HL-60 (cell line): Measurements from ENCODE around the gene ARID1B.

Source experiments
- DNase-seq, 2 experiments: peaks; one replicate each; pipeline ENCODE4 v3.0.0-alpha.2; 2010 to 2020; ENCODE audit warnings: low read depth in 1 of 2, low spot score in 1 of 2
- H3K27ac ChIP-seq: fragments of 250-450 bp; sonication (Bioruptor Pico); replicated peaks from 2 replicates; pipeline ENCODE4 v1.5.1; 2020; ENCODE audit warnings: mild to moderate bottlenecking, moderate library complexity
- H3K27me3 ChIP-seq: fragments of 250-450 bp; sonication (Bioruptor Pico); 2 replicates; pipeline ENCODE4 v1.5.1; 2021; ENCODE audit warnings: mild to moderate bottlenecking, moderate library complexity; ENCODE audit not compliant: insufficient read depth, poor library complexity, severe bottlenecking
- H3K4me3 ChIP-seq: replicated peaks from 2 replicates; pipeline ENCODE4 v1.5.1; 2011; ENCODE audit warnings: mild to moderate bottlenecking, control low read depth, low read length; ENCODE audit not compliant: insufficient read depth
- GABPA ChIP-seq: IDR thresholded peaks from 2 replicates; pipeline ENCODE4 v1.6.1; 2012; ENCODE audit warnings: low read depth
- POLR2AphosphoS5 ChIP-seq: IDR thresholded peaks from 2 replicates; pipeline ENCODE4 v1.6.1; 2012; ENCODE audit warnings: low read depth
- SPI1 ChIP-seq: IDR thresholded peaks from 2 replicates; pipeline ENCODE4 v1.6.1; 2012; ENCODE audit warnings: low read depth, mild to moderate bottlenecking, borderline replicate concordance
- TF ChIP-seq, protein P1 (sequence below): IDR thresholded peaks from 2 replicates; pipeline ENCODE4 v1.6.1; 2012; ENCODE audit warnings: low read depth; ENCODE audit not compliant: insufficient replicate concordance
- TF ChIP-seq, protein P2 (sequence below): IDR thresholded peaks from one replicate; pipeline ENCODE4 v1.5.1; 2011; ENCODE audit warnings: low read length, control low read depth, inconsistent platforms; ENCODE audit not compliant: insufficient read depth

ARID1B gene

DNA sequence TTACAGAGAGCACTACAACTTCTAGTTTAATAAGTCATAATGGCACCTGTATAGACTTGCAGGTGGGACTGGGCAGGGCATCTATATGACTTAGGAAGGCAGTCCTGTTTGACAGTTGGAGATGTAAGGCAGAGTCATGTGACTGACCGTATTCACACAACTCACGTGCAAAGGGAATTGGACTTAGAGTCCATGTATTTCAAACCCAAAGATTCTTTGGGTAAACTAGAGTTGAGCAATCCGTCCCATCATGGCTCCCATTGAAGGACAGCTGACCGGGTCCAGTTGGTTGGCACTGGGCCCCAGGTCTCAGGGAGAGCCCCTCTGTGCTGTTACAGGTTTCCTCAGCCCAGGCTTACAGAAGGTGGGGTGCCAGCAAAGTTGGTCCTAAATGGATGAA, 121.9 kb downstream of the ARID1B start:
- Histone ChIP-seq H3K27me3 (no peaks in the 10 kb centered on the region), H3K4me3 (no peak overlapping the region), H3K27ac (no peak overlapping the region)
- no peak for DNase-seq
- TF ChIP-seq, protein P1, sequence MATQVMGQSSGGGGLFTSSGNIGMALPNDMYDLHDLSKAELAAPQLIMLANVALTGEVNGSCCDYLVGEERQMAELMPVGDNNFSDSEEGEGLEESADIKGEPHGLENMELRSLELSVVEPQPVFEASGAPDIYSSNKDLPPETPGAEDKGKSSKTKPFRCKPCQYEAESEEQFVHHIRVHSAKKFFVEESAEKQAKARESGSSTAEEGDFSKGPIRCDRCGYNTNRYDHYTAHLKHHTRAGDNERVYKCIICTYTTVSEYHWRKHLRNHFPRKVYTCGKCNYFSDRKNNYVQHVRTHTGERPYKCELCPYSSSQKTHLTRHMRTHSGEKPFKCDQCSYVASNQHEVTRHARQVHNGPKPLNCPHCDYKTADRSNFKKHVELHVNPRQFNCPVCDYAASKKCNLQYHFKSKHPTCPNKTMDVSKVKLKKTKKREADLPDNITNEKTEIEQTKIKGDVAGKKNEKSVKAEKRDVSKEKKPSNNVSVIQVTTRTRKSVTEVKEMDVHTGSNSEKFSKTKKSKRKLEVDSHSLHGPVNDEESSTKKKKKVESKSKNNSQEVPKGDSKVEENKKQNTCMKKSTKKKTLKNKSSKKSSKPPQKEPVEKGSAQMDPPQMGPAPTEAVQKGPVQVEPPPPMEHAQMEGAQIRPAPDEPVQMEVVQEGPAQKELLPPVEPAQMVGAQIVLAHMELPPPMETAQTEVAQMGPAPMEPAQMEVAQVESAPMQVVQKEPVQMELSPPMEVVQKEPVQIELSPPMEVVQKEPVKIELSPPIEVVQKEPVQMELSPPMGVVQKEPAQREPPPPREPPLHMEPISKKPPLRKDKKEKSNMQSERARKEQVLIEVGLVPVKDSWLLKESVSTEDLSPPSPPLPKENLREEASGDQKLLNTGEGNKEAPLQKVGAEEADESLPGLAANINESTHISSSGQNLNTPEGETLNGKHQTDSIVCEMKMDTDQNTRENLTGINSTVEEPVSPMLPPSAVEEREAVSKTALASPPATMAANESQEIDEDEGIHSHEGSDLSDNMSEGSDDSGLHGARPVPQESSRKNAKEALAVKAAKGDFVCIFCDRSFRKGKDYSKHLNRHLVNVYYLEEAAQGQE: no peak
- no peak for TF ChIP-seq SPI1
- no peak for TF ChIP-seq POLR2AphosphoS5
- no peak for TF ChIP-seq GABPA
- TF ChIP-seq, protein P2, sequence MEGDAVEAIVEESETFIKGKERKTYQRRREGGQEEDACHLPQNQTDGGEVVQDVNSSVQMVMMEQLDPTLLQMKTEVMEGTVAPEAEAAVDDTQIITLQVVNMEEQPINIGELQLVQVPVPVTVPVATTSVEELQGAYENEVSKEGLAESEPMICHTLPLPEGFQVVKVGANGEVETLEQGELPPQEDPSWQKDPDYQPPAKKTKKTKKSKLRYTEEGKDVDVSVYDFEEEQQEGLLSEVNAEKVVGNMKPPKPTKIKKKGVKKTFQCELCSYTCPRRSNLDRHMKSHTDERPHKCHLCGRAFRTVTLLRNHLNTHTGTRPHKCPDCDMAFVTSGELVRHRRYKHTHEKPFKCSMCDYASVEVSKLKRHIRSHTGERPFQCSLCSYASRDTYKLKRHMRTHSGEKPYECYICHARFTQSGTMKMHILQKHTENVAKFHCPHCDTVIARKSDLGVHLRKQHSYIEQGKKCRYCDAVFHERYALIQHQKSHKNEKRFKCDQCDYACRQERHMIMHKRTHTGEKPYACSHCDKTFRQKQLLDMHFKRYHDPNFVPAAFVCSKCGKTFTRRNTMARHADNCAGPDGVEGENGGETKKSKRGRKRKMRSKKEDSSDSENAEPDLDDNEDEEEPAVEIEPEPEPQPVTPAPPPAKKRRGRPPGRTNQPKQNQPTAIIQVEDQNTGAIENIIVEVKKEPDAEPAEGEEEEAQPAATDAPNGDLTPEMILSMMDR: no peak

DNA sequence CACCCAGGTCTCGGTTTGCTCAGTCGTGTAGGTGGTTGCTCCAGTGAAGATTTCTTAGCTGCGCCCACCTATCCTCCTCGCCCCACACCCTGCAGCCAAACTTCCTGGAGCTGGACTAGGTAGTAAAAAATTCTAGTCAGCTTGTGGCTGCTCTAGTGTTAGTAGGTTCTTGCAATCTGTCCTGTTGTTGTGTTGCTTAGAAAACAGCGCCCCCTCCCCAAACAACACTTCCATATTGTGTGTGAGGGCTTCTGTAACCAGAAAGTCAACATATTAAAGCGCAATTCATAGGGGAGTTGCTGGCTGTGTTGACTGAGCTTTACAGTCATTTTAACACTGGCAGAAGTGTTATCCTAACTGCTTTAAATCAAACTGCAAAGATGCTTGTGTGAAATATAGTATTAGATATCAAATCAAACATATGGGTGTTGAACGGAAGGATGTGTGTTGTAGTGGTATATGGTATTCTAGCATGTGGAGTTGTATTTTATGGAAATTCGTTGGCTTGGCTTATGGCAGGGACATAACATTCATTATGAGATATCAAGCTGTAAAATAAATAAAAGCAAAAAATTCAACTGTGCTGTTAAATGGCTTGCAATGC, 122.5 kb downstream of the ARID1B start:
- H3K27ac ChIP-seq: no peak overlapping the region
- no peaks in the 10 kb centered on the region for H3K27me3 ChIP-seq
- DNase-seq: no peak
- TF ChIP-seq, protein P2: no peak
- TF ChIP-seq, protein P1: no peak
- TF ChIP-seq POLR2AphosphoS5: no peak
- no peak for TF ChIP-seq SPI1
- no peak for TF ChIP-seq GABPA
- H3K4me3 ChIP-seq: no peak overlapping the region

DNA sequence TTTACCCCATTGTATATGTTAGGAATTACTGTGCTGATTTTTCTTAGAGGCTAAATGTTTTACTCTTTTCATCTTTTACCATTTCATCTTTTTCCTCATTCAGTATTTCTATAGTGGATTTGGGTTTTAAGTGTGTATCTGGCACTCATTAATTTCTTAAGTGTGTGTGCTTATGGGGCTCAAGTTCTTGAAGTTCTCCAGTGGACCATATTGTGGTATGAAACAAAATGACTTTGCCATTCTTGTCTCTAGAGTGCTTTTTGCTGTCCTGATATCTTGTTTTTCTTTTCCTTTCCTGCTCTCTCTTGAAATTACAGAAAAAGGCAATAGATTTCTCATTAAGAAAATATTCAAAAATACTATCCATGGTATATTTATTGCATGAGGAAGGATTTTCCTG, 123.1 kb downstream of the ARID1B start:
- no peak overlapping the region for H3K27ac ChIP-seq
- no peaks in the 10 kb centered on the region for H3K27me3 ChIP-seq
- no peak for TF ChIP-seq POLR2AphosphoS5
- TF ChIP-seq, protein P1: no peak
- no peak for TF ChIP-seq GABPA
- TF ChIP-seq, protein P2: no peak
- no peak for TF ChIP-seq SPI1
- H3K4me3 ChIP-seq: no peak overlapping the region
- DNase-seq: no peak
